WI38 (cell line): ENCODE results near the gene OR10A3.
A peak's percentile ranks its signal among the peaks of the same experiment; 100 is the strongest.

ENCODE experiments used
- H3K4me3 ChIP-seq: 2 replicates; pipeline ENCODE4 v1.5.1; 2011; ENCODE audit warnings: low read depth, mild to moderate bottlenecking, control low read depth, low read length
- CTCF ChIP-seq: IDR thresholded peaks from 2 replicates; pipeline ENCODE4 v1.5.1; 2012; ENCODE audit warnings: low read depth, mild to moderate bottlenecking, control low read depth, low read length

OR10A3 gene

GRCh38 chr11:7892840-7893254, 48.7 kb downstream of the OR10A3 start:
- no peak overlapping the region for H3K4me3 ChIP-seq
- TF ChIP-seq CTCF: peak; percentile 51

- no peak overlapping the region for H3K4me3 ChIP-seq
- TF ChIP-seq CTCF: no peak
Observed at GRCh38 chr11:7892059-7892699, 49.3 kb downstream of the OR10A3 start.

GRCh38 chr11:7890417-7891172, 50.9 kb downstream of the OR10A3 start:
- no peak for TF ChIP-seq CTCF
- H3K4me3 ChIP-seq: no peak overlapping the region; the same call in 1 of the 2 replicates

- no peak overlapping the region; the same call in 1 of the 2 replicates for H3K4me3 ChIP-seq
Observed at GRCh38 chr11:7889985-7890384, 51.5 kb downstream of the OR10A3 start.

More at GRCh38 chr11:7889985-7890384, 51.5 kb downstream of the OR10A3 start:
- TF ChIP-seq CTCF: no peak
